ENCODE measurements around the gene TMEM254.

DNA sequence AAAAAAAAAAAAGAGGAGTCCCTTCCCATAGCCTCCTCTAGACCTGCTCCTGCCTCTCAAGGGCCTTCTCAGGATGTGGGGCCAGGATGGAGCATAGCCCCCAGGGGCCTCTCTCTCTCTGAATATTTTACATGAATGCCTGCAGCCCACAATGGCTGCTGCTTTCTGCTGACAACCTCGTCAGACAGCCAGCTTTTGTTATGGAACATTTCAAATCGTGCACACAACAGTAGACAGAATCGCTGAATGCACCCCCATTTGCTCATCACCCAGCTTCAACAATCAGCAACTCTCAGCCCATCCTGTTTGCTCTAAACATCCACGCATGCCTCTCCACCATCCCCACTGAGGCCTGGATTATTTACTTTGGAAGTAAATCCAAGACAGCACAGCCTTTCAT lies 59.5 kb downstream of the TMEM254 start:
- TF ChIP-seq, protein P1, sequence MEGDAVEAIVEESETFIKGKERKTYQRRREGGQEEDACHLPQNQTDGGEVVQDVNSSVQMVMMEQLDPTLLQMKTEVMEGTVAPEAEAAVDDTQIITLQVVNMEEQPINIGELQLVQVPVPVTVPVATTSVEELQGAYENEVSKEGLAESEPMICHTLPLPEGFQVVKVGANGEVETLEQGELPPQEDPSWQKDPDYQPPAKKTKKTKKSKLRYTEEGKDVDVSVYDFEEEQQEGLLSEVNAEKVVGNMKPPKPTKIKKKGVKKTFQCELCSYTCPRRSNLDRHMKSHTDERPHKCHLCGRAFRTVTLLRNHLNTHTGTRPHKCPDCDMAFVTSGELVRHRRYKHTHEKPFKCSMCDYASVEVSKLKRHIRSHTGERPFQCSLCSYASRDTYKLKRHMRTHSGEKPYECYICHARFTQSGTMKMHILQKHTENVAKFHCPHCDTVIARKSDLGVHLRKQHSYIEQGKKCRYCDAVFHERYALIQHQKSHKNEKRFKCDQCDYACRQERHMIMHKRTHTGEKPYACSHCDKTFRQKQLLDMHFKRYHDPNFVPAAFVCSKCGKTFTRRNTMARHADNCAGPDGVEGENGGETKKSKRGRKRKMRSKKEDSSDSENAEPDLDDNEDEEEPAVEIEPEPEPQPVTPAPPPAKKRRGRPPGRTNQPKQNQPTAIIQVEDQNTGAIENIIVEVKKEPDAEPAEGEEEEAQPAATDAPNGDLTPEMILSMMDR (IDR thresholded peaks at IDR 0.05; ENCODE audit: low read depth, low read length) = no peak
- TF ChIP-seq EZH2phosphoT487 (IDR thresholded peaks at IDR 0.05; ENCODE audit: low read depth) = no peak
